ENCODE results near the gene TRIM63. TPM values are rescaled to one million over a fixed set of nuclear protein-coding genes. Genes with fewer than 3 reads are reported as not detected.

The TRIM63 gene
- total RNA-seq, 2 experiments from 2014 or later, result not detected

DNA sequence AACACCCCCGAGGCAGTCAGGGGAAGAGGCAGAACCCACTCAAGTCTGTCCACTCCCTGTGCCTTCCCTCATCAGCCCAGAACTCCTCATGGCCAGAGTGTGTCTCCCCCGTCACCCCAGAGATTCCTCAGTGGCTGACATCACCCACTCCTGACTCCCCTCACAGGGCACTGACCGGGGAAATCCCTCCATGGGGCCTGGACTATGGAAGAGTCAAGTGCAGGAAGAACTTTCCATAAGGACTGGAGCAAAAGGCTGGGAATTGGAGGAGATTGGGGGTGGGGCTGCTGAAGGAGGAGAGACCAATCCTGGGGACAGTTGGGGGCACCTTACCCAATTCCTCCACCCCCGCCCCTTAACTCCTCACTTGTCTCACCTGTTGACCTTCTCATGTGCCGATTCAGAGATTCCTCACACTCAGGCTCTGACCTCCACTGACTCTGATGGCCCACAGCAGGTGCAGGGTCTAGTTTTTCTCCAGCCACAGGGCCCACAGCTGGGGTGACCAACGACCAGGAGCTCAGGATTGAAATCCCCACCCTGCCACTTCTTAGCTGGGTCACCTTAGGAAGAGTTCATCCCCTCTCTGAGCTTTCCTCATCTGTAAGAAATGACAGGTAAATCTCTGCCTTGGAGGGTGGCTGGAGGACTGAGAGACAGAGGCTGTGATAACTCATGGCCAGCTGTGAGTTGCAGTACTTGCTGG lies 46.3 kb downstream of the TRIM63 start:
- intact Hi-C loops (cut with DNase I, micrococcal nuclease), result no loop called here
- Mint-ChIP-seq H3K27me3 (no peaks in the 10 kb centered on the region), H3K36me3 (ENCODE audit: low read depth) (no peaks in the 10 kb centered on the region), H3K4me3 (no peak overlapping the region), H3K4me1 (ENCODE audit: low read depth) (peaks cover 15% of the 10 kb centered on the region), H3K9me3 (no peaks in the 10 kb centered on the region), H3K27ac (no peak overlapping the region)
- DNase-seq (no peak), ATAC-seq (ENCODE audit: poor library complexity) (no peak)
- no peaks in the 10 kb centered on the region for H3K27me3 ChIP-seq (ENCODE audit: control insufficient read depth in 1 of 2, insufficient read depth in 2 of 2, low read length in 2 of 2)
- TF ChIP-seq, protein P1, sequence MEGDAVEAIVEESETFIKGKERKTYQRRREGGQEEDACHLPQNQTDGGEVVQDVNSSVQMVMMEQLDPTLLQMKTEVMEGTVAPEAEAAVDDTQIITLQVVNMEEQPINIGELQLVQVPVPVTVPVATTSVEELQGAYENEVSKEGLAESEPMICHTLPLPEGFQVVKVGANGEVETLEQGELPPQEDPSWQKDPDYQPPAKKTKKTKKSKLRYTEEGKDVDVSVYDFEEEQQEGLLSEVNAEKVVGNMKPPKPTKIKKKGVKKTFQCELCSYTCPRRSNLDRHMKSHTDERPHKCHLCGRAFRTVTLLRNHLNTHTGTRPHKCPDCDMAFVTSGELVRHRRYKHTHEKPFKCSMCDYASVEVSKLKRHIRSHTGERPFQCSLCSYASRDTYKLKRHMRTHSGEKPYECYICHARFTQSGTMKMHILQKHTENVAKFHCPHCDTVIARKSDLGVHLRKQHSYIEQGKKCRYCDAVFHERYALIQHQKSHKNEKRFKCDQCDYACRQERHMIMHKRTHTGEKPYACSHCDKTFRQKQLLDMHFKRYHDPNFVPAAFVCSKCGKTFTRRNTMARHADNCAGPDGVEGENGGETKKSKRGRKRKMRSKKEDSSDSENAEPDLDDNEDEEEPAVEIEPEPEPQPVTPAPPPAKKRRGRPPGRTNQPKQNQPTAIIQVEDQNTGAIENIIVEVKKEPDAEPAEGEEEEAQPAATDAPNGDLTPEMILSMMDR (IDR thresholded peaks at IDR 0.05), result no peak
- POLR2A ChIA-PET, result no interaction called here
- H3K27ac ChIP-seq (ENCODE audit: low read depth in 1 of 2, low read length in 2 of 2), result no peak overlapping the region
- no peaks in the 10 kb centered on the region for H3K9me3 ChIP-seq (ENCODE audit: control insufficient read depth in 1 of 2, insufficient read depth in 1 of 2, low read length in 2 of 2)
- no peaks in the 10 kb centered on the region for H3K4me1 ChIP-seq (ENCODE audit: insufficient read depth, low read length)
- CTCF ChIA-PET, result no interaction called here
- H3K36me3 ChIP-seq (ENCODE audit: insufficient read depth, low read length), result no peaks in the 10 kb centered on the region
- no peak overlapping the region for H3K4me3 ChIP-seq (ENCODE audit: low read length)

DNA sequence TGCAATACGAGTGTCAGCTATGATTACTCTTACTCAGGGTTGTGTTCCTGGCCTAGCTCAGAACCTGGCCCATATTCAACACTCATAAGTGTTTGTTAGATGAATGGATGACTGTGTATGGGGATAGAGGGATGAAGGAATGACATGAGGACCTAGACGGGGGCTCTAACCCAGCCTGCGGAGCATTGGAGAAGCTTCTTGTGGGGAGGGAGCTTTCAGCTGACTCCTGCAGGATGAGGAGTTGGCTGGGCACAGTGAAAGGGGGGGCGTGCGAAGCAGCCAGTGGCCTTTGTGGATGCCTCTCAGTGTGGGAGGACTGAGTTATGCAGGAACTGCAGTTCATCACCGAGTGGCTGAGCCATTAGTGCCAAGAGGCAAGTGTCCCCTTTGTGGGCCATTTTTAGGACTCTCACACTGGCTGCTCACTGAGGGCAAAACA lies 47.1 kb downstream of the TRIM63 start:
- H3K9me3 Mint-ChIP-seq, result no peaks in the 10 kb centered on the region
- Histone ChIP-seq H3K9me3 (ENCODE audit: control insufficient read depth in 1 of 2, insufficient read depth in 1 of 2, low read length in 2 of 2) (no peaks in the 10 kb centered on the region), H3K4me1 (ENCODE audit: insufficient read depth, low read length) (no peaks in the 10 kb centered on the region), H3K36me3 (ENCODE audit: insufficient read depth, low read length) (no peaks in the 10 kb centered on the region), H3K27ac (ENCODE audit: low read depth in 1 of 2, low read length in 2 of 2) (no peak overlapping the region), H3K4me3 (ENCODE audit: low read length) (no peak overlapping the region), H3K27me3 (ENCODE audit: control insufficient read depth in 1 of 2, insufficient read depth in 2 of 2, low read length in 2 of 2) (no peaks in the 10 kb centered on the region)
- intact Hi-C loops (cut with DNase I, micrococcal nuclease), result no loop called here
- H3K36me3 Mint-ChIP-seq (ENCODE audit: low read depth), result no peaks in the 10 kb centered on the region
- ChIA-PET POLR2A (no interaction called here), CTCF (no interaction called here)
- no peaks in the 10 kb centered on the region for H3K27me3 Mint-ChIP-seq
- H3K4me3 Mint-ChIP-seq, result no peak overlapping the region
- DNase-seq (no peak), ATAC-seq (ENCODE audit: poor library complexity) (no peak)
- H3K4me1 Mint-ChIP-seq (ENCODE audit: low read depth), result peaks cover 15% of the 10 kb centered on the region
- H3K27ac Mint-ChIP-seq, result no peak overlapping the region
- TF ChIP-seq, protein P1 (IDR thresholded peaks at IDR 0.05), result no peak

DNA sequence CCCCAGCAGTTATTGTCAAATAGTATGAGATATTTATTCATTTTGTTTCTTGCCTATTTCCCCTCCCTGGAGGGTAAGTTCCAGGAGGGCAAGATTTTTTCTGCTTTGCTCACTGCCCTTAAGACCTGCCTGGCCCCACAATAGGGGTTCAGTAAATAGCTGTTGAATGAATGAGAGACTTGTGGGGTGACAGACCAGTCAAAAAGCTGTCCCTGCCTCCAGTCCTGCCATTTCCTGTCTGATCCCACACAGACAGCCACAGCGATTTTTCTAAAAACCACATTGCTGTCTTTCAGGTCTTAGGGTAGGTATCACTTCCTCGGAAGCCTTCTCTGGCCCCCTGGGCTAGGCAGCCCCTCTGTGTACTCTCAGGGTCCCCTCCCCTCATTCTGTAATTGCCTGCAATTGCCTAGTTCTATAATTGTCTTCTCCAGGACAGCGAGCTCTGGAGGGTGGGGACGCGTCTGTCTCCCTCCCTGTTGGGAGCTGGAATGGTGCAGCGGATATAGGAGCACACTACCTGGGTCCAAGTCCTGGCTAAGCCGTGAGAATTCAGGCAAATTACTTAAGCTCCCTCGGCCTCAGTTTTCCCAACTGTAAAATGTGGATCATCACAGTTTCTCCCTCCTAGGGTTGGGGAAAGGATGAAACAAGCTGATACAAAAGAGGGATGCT lies 47.7 kb downstream of the TRIM63 start:
- H3K27ac ChIP-seq (ENCODE audit: low read depth in 1 of 2, low read length in 2 of 2), result no peak overlapping the region
- peaks cover 15% of the 10 kb centered on the region for H3K4me1 Mint-ChIP-seq (ENCODE audit: low read depth)
- POLR2A ChIA-PET, result no interaction called here

More for the DNA sequence above, 47.7 kb downstream of the TRIM63 start:
- no peaks in the 10 kb centered on the region for H3K36me3 Mint-ChIP-seq (ENCODE audit: low read depth)
- CTCF ChIA-PET, result no interaction called here
- intact Hi-C loops (cut with DNase I, micrococcal nuclease), result no loop called here
- DNase-seq (no peak), ATAC-seq (ENCODE audit: poor library complexity) (no peak)
- TF ChIP-seq, protein P1 (IDR thresholded peaks at IDR 0.05), result no peak
- H3K27me3 ChIP-seq (ENCODE audit: control insufficient read depth in 1 of 2, insufficient read depth in 2 of 2, low read length in 2 of 2), result no peaks in the 10 kb centered on the region
- no peak overlapping the region for H3K27ac Mint-ChIP-seq
- no peaks in the 10 kb centered on the region for H3K9me3 ChIP-seq (ENCODE audit: control insufficient read depth in 1 of 2, insufficient read depth in 1 of 2, low read length in 2 of 2)
- H3K36me3 ChIP-seq (ENCODE audit: insufficient read depth, low read length), result no peaks in the 10 kb centered on the region
- H3K4me3 ChIP-seq (ENCODE audit: low read length), result no peak overlapping the region
- H3K4me3 Mint-ChIP-seq, result no peak overlapping the region
- no peaks in the 10 kb centered on the region for H3K9me3 Mint-ChIP-seq
- no peaks in the 10 kb centered on the region for H3K4me1 ChIP-seq (ENCODE audit: insufficient read depth, low read length)
- H3K27me3 Mint-ChIP-seq, result no peaks in the 10 kb centered on the region

Measured in CD4-positive, alpha-beta T cell (primary cell).